SK-N-SH treated with all-trans-retinoic acid at 6 μM for 48 hours (cell line): ENCODE results near the gene SLC8A2.

Source experiments
- ESRRG ChIP-seq: fragments of 250-450 bp; sonication (Bioruptor Pico); IDR thresholded peaks from 2 replicates; pipeline ENCODE4 v1.6.1; 2021; ENCODE audit warnings: mild to moderate bottlenecking
- ISL1 ChIP-seq: fragments of 250-450 bp; sonication (Bioruptor Pico); IDR thresholded peaks from 2 replicates; pipeline ENCODE4 v2.1.2; 2022; ENCODE audit warnings: mild to moderate bottlenecking, moderate library complexity
- PATZ1 ChIP-seq: fragments of 250-450 bp; sonication (Bioruptor Pico); IDR thresholded peaks from 2 replicates; pipeline ENCODE4 v1.8.0; 2020; ENCODE audit warnings: mild to moderate bottlenecking, moderate library complexity, borderline replicate concordance
- POU6F1 ChIP-seq: fragments of 250-450 bp; sonication (Bioruptor Pico); IDR thresholded peaks from 2 replicates; pipeline ENCODE4 v1.8.0; 2021; ENCODE audit warnings: low read depth, mild to moderate bottlenecking, moderate library complexity, borderline replicate concordance
- RARB ChIP-seq: fragments of 250-450 bp; sonication (Bioruptor Pico); IDR thresholded peaks from 2 replicates; pipeline ENCODE4 v1.8.0; 2021; ENCODE audit warnings: mild to moderate bottlenecking, moderate library complexity
- TSHZ2 ChIP-seq: fragments of 250-450 bp; sonication (Bioruptor Pico); IDR thresholded peaks from 2 replicates; pipeline ENCODE4 v1.5.0; 2020; ENCODE audit warnings: mild to moderate bottlenecking, moderate library complexity
- ZC3H10 ChIP-seq: fragments of 250-450 bp; sonication (Bioruptor Pico); IDR thresholded peaks from 2 replicates; pipeline ENCODE4 v1.5.1; 2021; ENCODE audit warnings: mild to moderate bottlenecking, moderate library complexity
- ZNF70 ChIP-seq: fragments of 450-650 bp; formaldehyde crosslinking; IDR thresholded peaks from 2 replicates; pipeline ENCODE4 v1.5.0; 2020; ENCODE audit warnings: mild to moderate bottlenecking, moderate library complexity

- TF ChIP-seq ZNF70 (CRISPR knock-in tag) (no peak), ZC3H10 (CRISPR knock-in tag) (no peak), PATZ1 (CRISPR knock-in tag) (peak; percentile 99), ISL1 (CRISPR knock-in tag) (no peak), TSHZ2 (no peak), POU6F1 (CRISPR knock-in tag) (no peak), RARB (CRISPR knock-in tag) (no peak), ESRRG (CRISPR knock-in tag) (no peak)
Measured at GRCh38 chr19:47514869-47515588, 43.3 kb upstream of the SLC8A2 start, which contains the start of gene NAPA.
